ENCODE data around the gene TSPAN9.

TSPAN9 gene

GRCh38 chr12:3099146-3099545 lies 22.0 kb downstream of the TSPAN9 start:
- DNase-seq (ENCODE audit: low read depth in 2 of 2), result no peak

DNA sequence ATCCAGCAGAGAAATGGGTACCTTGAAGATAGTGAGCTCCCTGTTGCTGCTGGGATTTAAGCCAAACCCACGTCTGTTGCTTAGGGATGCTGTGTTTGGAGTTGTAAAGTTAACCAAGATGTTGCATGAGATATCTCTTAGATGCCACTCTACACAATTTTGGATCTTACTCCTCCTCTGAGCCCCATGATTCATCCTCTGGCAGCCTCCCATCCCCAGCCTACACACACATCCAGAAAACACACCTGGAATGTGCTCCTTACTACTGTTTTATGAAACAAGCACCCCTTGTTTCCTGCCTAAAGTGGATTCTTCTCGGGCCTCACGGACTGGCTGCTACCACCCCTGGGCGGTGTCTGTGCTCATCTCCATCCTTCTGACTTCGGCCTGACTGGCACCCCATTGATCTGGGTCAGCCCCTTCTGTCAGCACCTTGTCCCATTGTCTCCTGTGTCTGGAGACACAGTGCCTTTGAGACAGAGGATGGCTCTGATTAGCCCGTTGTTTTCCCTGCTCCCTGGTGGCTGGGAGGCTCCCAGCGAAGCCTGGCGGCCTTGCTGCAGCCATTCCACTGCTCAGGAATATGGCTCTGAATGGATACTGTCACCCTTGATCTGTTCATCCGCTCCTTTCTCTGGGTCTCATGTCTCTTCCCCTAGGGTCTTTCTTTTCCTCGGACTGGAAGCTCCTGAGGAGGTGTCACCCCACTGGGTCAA lies 24.3 kb downstream of the TSPAN9 start:
- DNase-seq (ENCODE audit: low read depth in 2 of 2), result no peak

DNA sequence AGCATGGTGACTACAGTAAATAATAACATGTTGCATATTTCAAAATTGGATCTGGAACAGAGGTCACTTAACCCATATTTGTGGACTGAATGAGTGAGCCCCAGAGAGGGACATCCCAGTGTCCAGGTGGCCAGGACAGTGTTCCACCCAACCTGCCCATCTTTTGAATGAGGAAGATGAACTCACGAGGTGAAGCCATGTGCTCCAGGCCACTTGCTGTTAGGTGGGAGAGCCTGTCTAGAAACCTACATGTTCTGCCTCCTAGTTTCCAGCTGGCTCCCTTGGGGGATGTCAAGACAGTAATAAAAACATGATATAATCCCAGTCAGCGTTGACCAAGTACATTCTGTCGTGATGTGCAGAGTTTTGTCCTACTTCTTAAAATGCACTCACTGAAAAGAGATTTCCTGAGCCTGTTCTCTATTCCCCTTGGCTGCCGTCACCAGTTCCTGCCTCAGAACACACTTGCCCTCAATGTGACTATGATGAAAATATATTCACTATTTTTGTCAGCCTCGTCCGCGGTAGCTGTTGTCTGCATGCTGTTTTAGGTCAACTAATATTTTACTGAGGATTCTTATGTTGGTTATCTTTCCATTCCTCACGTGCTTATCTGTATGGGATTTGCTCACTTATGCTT lies 25.7 kb downstream of the TSPAN9 start:
- no peak for DNase-seq (ENCODE audit: low read depth in 2 of 2)

- DNase-seq (ENCODE audit: low read depth in 2 of 2), result no peak
Measured at GRCh38 chr12:3103806-3104205, 26.6 kb downstream of the TSPAN9 start.

DNA sequence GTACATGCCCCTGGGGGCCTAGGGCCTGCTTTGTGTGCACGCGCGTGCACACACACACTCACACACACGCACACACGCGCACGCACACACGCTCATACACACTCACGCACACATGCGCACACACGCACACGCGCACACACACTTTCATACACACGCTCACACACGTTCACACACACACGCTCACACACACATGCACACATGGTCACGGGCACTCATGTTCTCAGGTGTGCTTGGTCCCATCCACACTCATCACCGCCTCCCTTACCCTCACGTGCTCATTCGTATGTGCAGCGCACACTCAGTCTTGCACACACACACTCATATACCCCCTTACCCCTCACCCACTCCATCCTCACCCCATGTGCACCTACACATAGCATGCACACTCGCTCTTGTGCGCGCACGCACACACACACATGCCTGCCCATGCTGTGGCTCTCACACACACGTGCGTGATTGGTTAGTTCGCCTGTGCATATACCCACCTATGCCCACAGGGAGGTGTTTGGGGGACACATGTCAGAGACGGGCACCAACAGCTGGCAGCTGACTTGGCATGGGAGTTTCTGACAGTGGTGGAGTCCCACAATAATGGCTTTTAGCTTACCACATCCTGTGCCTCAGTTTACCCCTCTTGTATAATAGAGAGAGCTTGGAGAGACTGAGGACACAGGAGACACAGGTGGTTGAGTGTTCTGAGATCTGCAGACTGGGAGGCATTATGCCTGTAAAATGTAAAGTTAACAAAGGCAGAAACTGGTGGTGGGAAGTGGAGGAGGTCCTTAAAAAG lies 28.7 kb downstream of the TSPAN9 start:
- DNase-seq (ENCODE audit: low read depth in 2 of 2), result no peak

- DNase-seq (ENCODE audit: low read depth in 2 of 2), result no peak
Measured at GRCh38 chr12:3106579-3106978, 29.4 kb downstream of the TSPAN9 start.

- no peak for DNase-seq (ENCODE audit: low read depth in 2 of 2)
Measured at GRCh38 chr12:3107071-3107583, 29.9 kb downstream of the TSPAN9 start.

DNA sequence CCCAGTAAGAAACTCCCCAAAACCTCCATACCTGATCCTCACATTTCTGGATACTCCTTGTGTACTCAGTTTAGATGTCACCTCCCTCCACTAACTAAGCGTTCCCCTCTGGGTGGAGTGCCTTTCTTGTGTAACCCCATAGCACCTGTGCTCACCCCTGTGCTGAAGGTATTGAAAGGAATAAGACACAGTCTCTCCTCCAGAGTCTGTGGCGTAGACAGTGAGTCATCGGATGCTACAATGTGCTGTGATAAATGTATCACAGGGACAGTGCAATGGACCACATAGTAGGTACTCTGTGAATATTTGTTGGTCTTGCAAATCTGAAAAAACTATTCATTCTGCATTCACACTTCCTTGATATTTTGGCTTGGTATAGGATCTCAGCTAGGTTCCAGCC lies 30.8 kb downstream of the TSPAN9 start:
- DNase-seq (ENCODE audit: low read depth in 2 of 2), result no peak

GRCh38 chr12:3110578-3110977 lies 33.4 kb downstream of the TSPAN9 start:
- DNase-seq (ENCODE audit: low read depth in 2 of 2), result no peak

GRCh38 chr12:3113671-3114325 lies 36.6 kb downstream of the TSPAN9 start:
- DNase-seq (ENCODE audit: low read depth in 2 of 2), result no peak

- DNase-seq (ENCODE audit: low read depth in 2 of 2), result no peak
Measured at GRCh38 chr12:3114671-3115070, 37.5 kb downstream of the TSPAN9 start.

DNA sequence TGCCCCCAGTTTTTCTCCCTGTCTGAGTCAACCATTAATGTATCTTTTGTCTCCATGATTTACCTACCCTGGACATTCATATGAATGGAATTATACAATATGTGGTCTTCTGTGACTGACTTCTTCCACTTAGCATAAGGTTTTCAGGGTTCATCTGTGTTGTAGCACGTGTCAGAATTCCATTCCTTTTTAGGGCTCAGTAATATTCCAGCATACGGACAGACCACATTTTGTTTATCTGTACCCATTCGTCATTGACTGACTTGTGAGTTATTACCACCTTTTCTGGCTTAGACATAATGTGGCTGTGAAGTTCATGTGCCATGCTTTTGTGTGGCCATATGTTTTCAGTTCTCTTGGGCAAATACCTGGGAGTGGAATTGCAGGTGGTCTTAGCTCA lies 37.9 kb downstream of the TSPAN9 start:
- DNase-seq (ENCODE audit: low read depth in 2 of 2), result no peak

- no peak for DNase-seq (ENCODE audit: low read depth in 2 of 2)
Measured at GRCh38 chr12:3116106-3116844, 39.1 kb downstream of the TSPAN9 start.

GRCh38 chr12:3117144-3117581 lies 40.0 kb downstream of the TSPAN9 start:
- DNase-seq (ENCODE audit: low read depth in 2 of 2), result no peak

GRCh38 chr12:3117591-3118015 lies 40.4 kb downstream of the TSPAN9 start:
- DNase-seq (ENCODE audit: low read depth in 2 of 2), result no peak

DNA sequence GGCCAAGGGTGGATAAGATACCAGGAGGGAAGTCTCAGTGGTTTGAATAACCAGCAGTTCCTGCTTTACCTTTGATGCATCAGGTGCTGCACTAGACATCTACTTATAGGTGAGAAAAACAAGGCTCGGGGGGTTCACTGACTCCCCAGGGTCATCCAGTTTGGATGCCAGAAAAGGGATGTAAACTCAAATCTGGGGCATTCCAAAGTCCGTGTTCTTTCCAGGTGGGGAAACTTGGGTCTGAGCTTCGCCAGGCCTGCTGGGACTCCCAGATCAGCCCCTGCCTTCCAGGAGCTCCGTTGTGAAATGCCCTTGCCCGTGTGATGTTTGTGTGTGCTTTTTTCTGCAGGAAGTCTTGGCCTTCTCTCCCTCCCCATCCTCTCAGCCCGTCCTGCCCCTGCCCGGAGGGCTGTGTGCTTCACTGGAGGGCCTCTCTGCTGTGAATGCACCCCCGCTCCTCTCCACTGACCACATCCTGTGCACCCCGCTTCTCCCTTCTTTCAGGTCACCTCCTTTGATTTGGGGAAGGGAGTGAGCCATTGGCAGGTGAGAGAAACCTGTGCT lies 42.1 kb downstream of the TSPAN9 start:
- no peak for DNase-seq (ENCODE audit: low read depth in 2 of 2)

- no peak for DNase-seq (ENCODE audit: low read depth in 2 of 2)
Measured at GRCh38 chr12:3119756-3120601, 42.8 kb downstream of the TSPAN9 start.

- DNase-seq (ENCODE audit: low read depth in 2 of 2), result no peak
Measured at GRCh38 chr12:3120701-3121100, 43.5 kb downstream of the TSPAN9 start.

- no peak for DNase-seq (ENCODE audit: low read depth in 2 of 2)
Measured at GRCh38 chr12:3122841-3123678, 45.9 kb downstream of the TSPAN9 start.

All from stimulated activated CD4-positive, alpha-beta T cell treated with anti-CD3 and anti-CD28 coated beads, Interleukin-1b, Interleukin-23, amount 100 ng/mL, for 4 hours (primary cell).